ENCODE results near the gene CYP26B1. TPM values are rescaled to one million over a fixed set of nuclear protein-coding genes. Genes with fewer than 3 reads are reported as not detected.

CYP26B1 gene
- total RNA-seq, 2 experiments from 2014 or later, result not detected

DNA sequence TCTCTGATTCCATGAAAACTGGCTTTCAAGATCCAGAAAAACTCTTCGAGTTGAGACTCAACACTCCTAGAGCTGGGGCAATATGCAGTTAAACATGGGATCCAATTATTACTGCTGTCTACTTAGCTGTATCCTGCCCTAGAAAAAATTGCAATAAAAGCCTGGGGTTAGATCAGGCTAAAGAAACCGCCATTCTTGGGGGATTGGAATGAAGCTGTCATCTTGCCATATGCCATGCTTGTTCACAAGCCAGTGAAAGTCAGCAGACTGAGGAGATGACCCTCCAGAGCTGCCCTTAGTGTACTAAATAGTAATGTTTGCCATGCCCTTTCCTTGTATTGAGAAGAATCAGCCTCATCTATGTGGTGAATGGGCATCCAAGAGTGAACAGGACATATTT lies 30.9 kb upstream of the CYP26B1 start:
- Histone ChIP-seq H3K9me2 (ENCODE audit: insufficient read depth, low read length) (no peaks in the 10 kb centered on the region), H3K27ac (ENCODE audit: low read depth, low read length, poor library complexity, severe bottlenecking) (no peak overlapping the region), H3K4me1 (ENCODE audit: insufficient read depth, low read length, poor library complexity, severe bottlenecking) (no peaks in the 10 kb centered on the region), H4K20me1 (ENCODE audit: insufficient read depth, low read length) (no peaks in the 10 kb centered on the region), H3K4me2 (ENCODE audit: low read length) (no peak overlapping the region), H3K36me3 (ENCODE audit: insufficient read depth, low read length) (no peaks in the 10 kb centered on the region), H3K79me2 (ENCODE audit: insufficient read depth, low read depth, low read length) (no peaks in the 10 kb centered on the region), H2AFZ (ENCODE audit: low read length) (no peak overlapping the region), H3K9me3 (ENCODE audit: low read length) (no peaks in the 10 kb centered on the region), H3K4me3 (ENCODE audit: low read depth, low read length, poor library complexity, severe bottlenecking) (no peak overlapping the region)
- no peak for TF ChIP-seq EZH2phosphoT487 (IDR thresholded peaks at IDR 0.05; ENCODE audit: borderline replicate concordance, low read depth, low read length)
- TF ChIP-seq, protein P1, sequence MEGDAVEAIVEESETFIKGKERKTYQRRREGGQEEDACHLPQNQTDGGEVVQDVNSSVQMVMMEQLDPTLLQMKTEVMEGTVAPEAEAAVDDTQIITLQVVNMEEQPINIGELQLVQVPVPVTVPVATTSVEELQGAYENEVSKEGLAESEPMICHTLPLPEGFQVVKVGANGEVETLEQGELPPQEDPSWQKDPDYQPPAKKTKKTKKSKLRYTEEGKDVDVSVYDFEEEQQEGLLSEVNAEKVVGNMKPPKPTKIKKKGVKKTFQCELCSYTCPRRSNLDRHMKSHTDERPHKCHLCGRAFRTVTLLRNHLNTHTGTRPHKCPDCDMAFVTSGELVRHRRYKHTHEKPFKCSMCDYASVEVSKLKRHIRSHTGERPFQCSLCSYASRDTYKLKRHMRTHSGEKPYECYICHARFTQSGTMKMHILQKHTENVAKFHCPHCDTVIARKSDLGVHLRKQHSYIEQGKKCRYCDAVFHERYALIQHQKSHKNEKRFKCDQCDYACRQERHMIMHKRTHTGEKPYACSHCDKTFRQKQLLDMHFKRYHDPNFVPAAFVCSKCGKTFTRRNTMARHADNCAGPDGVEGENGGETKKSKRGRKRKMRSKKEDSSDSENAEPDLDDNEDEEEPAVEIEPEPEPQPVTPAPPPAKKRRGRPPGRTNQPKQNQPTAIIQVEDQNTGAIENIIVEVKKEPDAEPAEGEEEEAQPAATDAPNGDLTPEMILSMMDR (conservative IDR thresholded peaks at IDR 0.05; ENCODE audit: low read length), result no peak
- BruUV-seq (replicated peaks), result no TSS peak
- intact Hi-C loops (cut with micrococcal nuclease; ENCODE audit: unreplicated experiment), result no loop called here
- DNase-seq (ENCODE audit: low spot score), result no peak
- CTCF ChIA-PET (ENCODE audit: unreplicated experiment), result no interaction called here
- POLR2A ChIA-PET, result no interaction called here

DNA sequence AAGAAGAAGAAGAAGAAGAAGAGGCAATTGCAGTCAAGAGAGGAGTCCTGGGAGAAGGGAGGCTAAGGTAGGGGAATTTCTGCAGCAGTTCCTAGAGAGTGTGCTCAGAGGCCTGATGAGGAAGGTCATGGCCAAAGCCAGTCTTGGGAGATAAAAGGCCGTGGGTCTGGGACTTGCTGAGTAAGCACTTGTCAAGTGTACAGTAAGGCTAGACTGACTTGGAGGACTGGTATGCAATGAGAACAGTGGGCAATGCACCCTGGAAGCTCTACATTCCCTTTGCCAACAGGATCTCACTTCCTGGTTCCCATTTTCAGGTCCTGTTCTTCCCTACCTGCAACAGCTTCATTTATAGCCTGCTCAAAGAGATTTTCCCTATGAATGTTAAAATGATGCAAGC lies 28.6 kb upstream of the CYP26B1 start:
- H3K79me2 ChIP-seq (ENCODE audit: insufficient read depth, low read depth, low read length), result no peaks in the 10 kb centered on the region
- no peaks in the 10 kb centered on the region for H3K4me1 ChIP-seq (ENCODE audit: insufficient read depth, low read length, poor library complexity, severe bottlenecking)
- no peak overlapping the region for H3K27ac ChIP-seq (ENCODE audit: low read depth, low read length, poor library complexity, severe bottlenecking)
- no peak overlapping the region for H2AFZ ChIP-seq (ENCODE audit: low read length)
- BruUV-seq (replicated peaks), result no TSS peak
- no peaks in the 10 kb centered on the region for H3K36me3 ChIP-seq (ENCODE audit: insufficient read depth, low read length)
- no peaks in the 10 kb centered on the region for H3K9me2 ChIP-seq (ENCODE audit: insufficient read depth, low read length)
- intact Hi-C loops (cut with micrococcal nuclease; ENCODE audit: unreplicated experiment), result no loop called here
- DNase-seq (ENCODE audit: low spot score), result no peak
- H4K20me1 ChIP-seq (ENCODE audit: insufficient read depth, low read length), result no peaks in the 10 kb centered on the region
- H3K4me2 ChIP-seq (ENCODE audit: low read length), result no peak overlapping the region
- no peak overlapping the region for H3K4me3 ChIP-seq (ENCODE audit: low read depth, low read length, poor library complexity, severe bottlenecking)
- ChIA-PET POLR2A (interaction anchor here (0.7 kb wide), 1 partner anchor 215 kb away, joined by 4 read pairs; no protein-coding TSS in a partner anchor), CTCF (ENCODE audit: unreplicated experiment) (interaction anchor here (0.5 kb wide), 1 partner anchor 24 kb away, joined by 3 read pairs; no protein-coding TSS in a partner anchor)
- H3K9me3 ChIP-seq (ENCODE audit: low read length), result no peaks in the 10 kb centered on the region
- no peak for TF ChIP-seq EZH2phosphoT487 (IDR thresholded peaks at IDR 0.05; ENCODE audit: borderline replicate concordance, low read depth, low read length)
- TF ChIP-seq, protein P1 (conservative IDR thresholded peaks at IDR 0.05; ENCODE audit: low read length), result no peak

DNA sequence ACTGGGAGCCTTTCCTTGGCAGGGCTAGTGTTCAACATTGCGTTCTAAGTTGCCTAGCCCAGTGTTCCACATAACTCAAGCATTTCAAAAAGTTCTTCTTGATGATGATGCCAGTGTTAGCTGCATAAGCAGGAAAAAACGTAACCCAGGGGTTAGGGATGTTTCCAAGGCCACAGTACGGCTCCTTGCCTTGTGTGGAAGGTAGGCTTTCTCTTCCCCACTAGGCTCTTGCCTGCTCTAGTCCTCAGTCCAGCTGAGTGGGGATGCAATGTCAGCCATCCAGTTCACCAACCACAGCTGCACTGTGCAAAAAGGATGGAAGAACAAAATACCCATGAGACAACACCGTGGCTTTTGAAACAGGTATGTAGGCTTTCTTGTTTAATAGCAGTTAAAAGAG lies 28.0 kb upstream of the CYP26B1 start:
- Histone ChIP-seq H3K27ac (ENCODE audit: low read depth, low read length, poor library complexity, severe bottlenecking) (no peak overlapping the region), H3K36me3 (ENCODE audit: insufficient read depth, low read length) (no peaks in the 10 kb centered on the region), H3K79me2 (ENCODE audit: insufficient read depth, low read depth, low read length) (no peaks in the 10 kb centered on the region), H3K9me2 (ENCODE audit: insufficient read depth, low read length) (no peaks in the 10 kb centered on the region), H4K20me1 (ENCODE audit: insufficient read depth, low read length) (no peaks in the 10 kb centered on the region), H3K9me3 (ENCODE audit: low read length) (no peaks in the 10 kb centered on the region), H2AFZ (ENCODE audit: low read length) (no peak overlapping the region), H3K4me3 (ENCODE audit: low read depth, low read length, poor library complexity, severe bottlenecking) (no peak overlapping the region), H3K4me1 (ENCODE audit: insufficient read depth, low read length, poor library complexity, severe bottlenecking) (no peaks in the 10 kb centered on the region), H3K4me2 (ENCODE audit: low read length) (no peak overlapping the region)
- intact Hi-C loops (cut with micrococcal nuclease; ENCODE audit: unreplicated experiment), result no loop called here
- TF ChIP-seq, protein P1 (conservative IDR thresholded peaks at IDR 0.05; ENCODE audit: low read length), result no peak
- TF ChIP-seq EZH2phosphoT487 (IDR thresholded peaks at IDR 0.05; ENCODE audit: borderline replicate concordance, low read depth, low read length), result no peak
- ChIA-PET CTCF (ENCODE audit: unreplicated experiment) (no interaction called here), POLR2A (interaction anchor here (0.7 kb wide), 1 partner anchor 216 kb away, joined by 4 read pairs; no protein-coding TSS in a partner anchor)
- DNase-seq (ENCODE audit: low spot score), result no peak
- BruUV-seq (replicated peaks), result no TSS peak

Data from OCI-LY7 (cell line).